HepG2 (cell line): ENCODE results near the gene CPT1C. TPM values are rescaled to one million over a fixed set of nuclear protein-coding genes. Genes with fewer than 3 reads are reported as not detected.

Experiments used
- ARHGAP35 ChIP-seq: sonication (generic); formaldehyde crosslinking; IDR thresholded peaks from 2 replicates; pipeline ENCODE4 v1.9.0; 2022; ENCODE audit warnings: mild to moderate bottlenecking, inconsistent platforms, moderate library complexity, missing genetic modification reagents, borderline replicate concordance
- ATF2 ChIP-seq: sonication (generic); formaldehyde crosslinking; IDR thresholded peaks from 2 replicates; pipeline ENCODE4 v1.4.0; 2020; ENCODE audit warnings: missing genetic modification reagents
- IKZF4 ChIP-seq: sonication (generic); formaldehyde crosslinking; IDR thresholded peaks from 2 replicates; pipeline ENCODE4 v1.5.1; 2020; ENCODE audit warnings: borderline replicate concordance, mild to moderate bottlenecking, low read depth, missing genetic modification reagents; ENCODE audit errors: not compliant biosample characterization
- KLF16 ChIP-seq, 2 experiments: sonication (generic) in 1 of 2; formaldehyde crosslinking in 1 of 2; IDR thresholded peaks; 2 replicates each; pipeline versions ENCODE4 v1.6.1 to v1.8.0; 2016 to 2023; ENCODE audit warnings: missing genetic modification reagents in 2 of 2, missing compliant biosample characterization in 1 of 2
- MEIS2 ChIP-seq: sonication (generic); formaldehyde crosslinking; IDR thresholded peaks from 2 replicates; pipeline ENCODE4 v1.9.0; 2021; ENCODE audit warnings: mild to moderate bottlenecking, missing genetic modification reagents
- MYC ChIP-seq: sonication (generic); formaldehyde crosslinking; IDR thresholded peaks from 2 replicates; pipeline ENCODE4 v1.9.0; 2021; ENCODE audit warnings: missing genetic modification reagents, borderline replicate concordance
- PHF8 ChIP-seq: sonication (generic); formaldehyde crosslinking; IDR thresholded peaks from 2 replicates; pipeline ENCODE4 v1.5.0; 2020; ENCODE audit warnings: missing genetic modification reagents
- TFAP4 ChIP-seq: sonication (generic); IDR thresholded peaks from 2 replicates; pipeline ENCODE4 v1.6.1; 2016; ENCODE audit warnings: low read depth, borderline replicate concordance
- WIZ ChIP-seq: sonication (generic); formaldehyde crosslinking; IDR thresholded peaks from 2 replicates; pipeline ENCODE4 v1.5.1; 2020; ENCODE audit warnings: mild to moderate bottlenecking, missing genetic modification reagents
- ZBTB39 ChIP-seq: sonication (generic); formaldehyde crosslinking; IDR thresholded peaks from 2 replicates; pipeline ENCODE4 v1.5.0; 2020; ENCODE audit warnings: missing genetic modification reagents
- ZHX2 ChIP-seq, 2 experiments: sonication (generic) in 1 of 2; formaldehyde crosslinking in 1 of 2; IDR thresholded peaks; 2 replicates each; pipeline versions ENCODE4 v1.6.1 to v1.9.0; 2014 to 2022; ENCODE audit warnings: antibody characterized with exemption in 1 of 2, borderline replicate concordance in 1 of 2, inconsistent platforms in 1 of 2, low read depth in 1 of 2, missing genetic modification reagents in 1 of 2
- ZMAT3 ChIP-seq: sonication (generic); formaldehyde crosslinking; conservative IDR thresholded peaks from 2 replicates; pipeline ENCODE4 v1.7.0; 2021; ENCODE audit warnings: missing genetic modification reagents
- ZNF768 ChIP-seq: sonication (generic); formaldehyde crosslinking; IDR thresholded peaks from 2 replicates; pipeline ENCODE4 v1.4.0; 2020; ENCODE audit warnings: missing genetic modification reagents
- polyA plus RNA-seq, 8 experiments: library from polyadenylated mRNA; depleted of rRNA in 3 of 8; stranded (reverse) in 7 of 8; unstranded in 1 of 8; fragments of >200 nt; fragmentation: Illumina TruSeq in 4 of 8; extraction: Trizol in 4 of 8; gene quantifications; 2 replicates each; pipeline versions ENCODE4 v1.2.1 to v1.2.3, GENCODE V29; 2011 to 2016; ENCODE audit warnings: low read depth in 4 of 8, missing spikeins in 1 of 8, mixed read lengths in 1 of 8; ENCODE audit not compliant: insufficient read depth in 1 of 8
- total RNA-seq, 5 experiments: library from RNA; depleted of rRNA; stranded (reverse); fragments of >200 nt; fragmentation: Illumina TruSeq; extraction: Trizol; gene quantifications; 2 replicates each; pipeline ENCODE4 v1.2.3, GENCODE V29; 2016; ENCODE audit warnings: low read depth in 1 of 5

The CPT1C gene
- total and polyA plus RNA-seq, 2 of the 13 experiments (the other 11 are each of a cell fraction or from before 2014, with no cell fraction given) = 0.18 TPM; not detected in 1

GRCh38 chr19:49641688-49642491 is 49.0 kb upstream of the CPT1C start, which contains the start of gene SCAF1 (continued):
- TF ChIP-seq ZHX2 (IDR thresholded peaks at IDR 0.05; ENCODE audit: low read depth) (peak; percentile 85), ZHX2 (CRISPR knock-in tag; IDR thresholded peaks at IDR 0.05; ENCODE audit: borderline replicate concordance) (no peak), ATF2 (peak; percentile 86), PHF8 (CRISPR knock-in tag) (peak; percentile 78), ZNF768 (CRISPR knock-in tag) (no peak), IKZF4 (CRISPR knock-in tag) (peak; percentile 30), TFAP4 (peak; percentile 51; the same call in 1 of the 2 replicates), MEIS2 (CRISPR knock-in tag) (peak; percentile 43; the same call in 1 of the 2 replicates), KLF16 (CRISPR knock-in tag; IDR thresholded peaks at IDR 0.05) (peak in 1 of 2 experiments; percentile 85; a peak in 2 of 4 replicates), ARHGAP35 (CRISPR knock-in tag) (no peak), ZMAT3 (no peak), ZBTB39 (CRISPR knock-in tag) (no peak), WIZ (CRISPR knock-in tag) (no peak), MYC (CRISPR knock-in tag) (peak; percentile 81)
